ENCODE measurements around the gene PCDHAC2.

Gene PCDHAC2, protein sequence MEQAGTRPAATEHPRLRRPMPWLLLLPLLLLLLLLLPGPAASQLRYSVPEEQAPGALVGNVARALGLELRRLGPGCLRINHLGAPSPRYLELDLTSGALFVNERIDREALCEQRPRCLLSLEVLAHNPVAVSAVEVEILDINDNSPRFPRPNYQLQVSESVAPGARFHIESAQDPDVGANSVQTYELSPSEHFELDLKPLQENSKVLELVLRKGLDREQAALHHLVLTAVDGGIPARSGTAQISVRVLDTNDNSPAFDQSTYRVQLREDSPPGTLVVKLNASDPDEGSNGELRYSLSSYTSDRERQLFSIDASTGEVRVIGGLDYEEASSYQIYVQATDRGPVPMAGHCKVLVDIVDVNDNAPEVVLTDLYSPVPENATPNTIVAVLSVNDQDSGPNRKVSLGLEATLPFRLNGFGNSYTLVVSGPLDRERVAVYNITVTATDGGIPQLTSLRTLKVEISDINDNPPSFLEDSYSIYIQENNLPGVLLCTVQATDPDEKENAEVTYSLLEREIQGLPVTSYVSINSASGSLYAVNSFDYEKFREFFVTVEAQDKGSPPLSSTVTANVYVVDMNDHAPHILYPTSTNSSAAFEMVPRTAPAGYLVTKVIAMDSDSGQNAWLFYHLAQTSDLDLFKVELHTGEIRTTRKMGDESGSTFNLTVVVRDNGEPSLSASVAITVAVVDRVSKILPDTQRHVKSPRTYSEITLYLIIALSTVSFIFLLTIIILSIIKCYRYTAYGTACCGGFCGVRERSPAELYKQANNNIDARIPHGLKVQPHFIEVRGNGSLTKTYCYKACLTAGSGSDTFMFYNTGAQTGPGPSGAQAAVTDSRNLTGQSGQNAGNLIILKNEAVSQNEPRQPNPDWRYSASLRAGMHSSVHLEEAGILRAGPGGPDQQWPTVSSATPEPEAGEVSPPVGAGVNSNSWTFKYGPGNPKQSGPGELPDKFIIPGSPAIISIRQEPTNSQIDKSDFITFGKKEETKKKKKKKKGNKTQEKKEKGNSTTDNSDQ

DNA sequence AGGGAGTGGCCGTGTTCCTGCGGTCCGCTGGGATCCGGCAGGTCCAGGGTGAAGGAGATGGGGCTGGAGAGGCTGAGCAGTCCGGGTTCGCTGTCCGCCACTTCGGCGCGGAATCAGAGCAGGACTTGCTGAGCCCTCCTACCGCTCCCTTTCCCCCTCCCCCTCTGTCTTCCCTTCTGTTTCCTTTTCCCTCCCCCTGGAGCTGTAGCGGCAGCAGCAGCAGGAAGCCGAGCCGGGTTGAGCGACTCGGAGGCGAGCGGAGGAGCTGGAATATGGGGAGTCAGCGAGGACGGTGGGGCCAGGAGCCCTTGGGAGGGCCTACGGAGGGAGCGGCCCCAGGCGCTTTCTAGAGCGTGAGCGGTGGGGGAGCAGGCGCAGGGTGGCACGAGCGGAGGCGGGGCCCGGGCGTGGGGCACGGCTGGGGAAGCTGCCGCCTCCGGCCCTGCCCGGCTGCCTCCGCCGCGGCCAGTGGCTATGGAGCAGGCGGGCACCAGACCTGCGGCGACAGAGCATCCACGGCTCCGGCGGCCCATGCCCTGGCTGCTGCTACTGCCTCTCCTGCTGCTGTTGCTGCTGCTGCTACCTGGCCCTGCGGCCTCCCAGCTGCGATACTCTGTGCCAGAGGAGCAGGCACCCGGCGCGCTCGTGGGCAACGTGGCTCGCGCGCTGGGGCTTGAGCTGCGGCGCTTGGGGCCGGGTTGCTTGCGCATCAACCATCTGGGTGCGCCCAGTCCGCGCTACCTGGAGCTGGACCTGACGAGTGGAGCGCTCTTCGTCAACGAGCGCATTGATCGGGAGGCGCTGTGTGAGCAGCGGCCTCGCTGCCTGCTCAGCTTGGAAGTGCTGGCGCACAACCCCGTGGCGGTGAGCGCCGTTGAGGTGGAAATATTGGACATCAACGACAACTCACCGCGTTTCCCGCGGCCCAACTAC lies at the start of gene PCDHAC2:
Gene PCDHAC2, plus strand, starts transcription at position 184 of the 933 bp plus-strand sequence. Its CDS starts 291 bp downstream, at position 475.
- CTCF ChIA-PET = interaction anchor here (0.6 to 3.4 kb wide), 9 partner anchors 16 to 84 kb away, joined by 3 to 27 read pairs (median 4); partner anchors contain the start of genes PCDHA13 and PCDHAC1

DNA sequence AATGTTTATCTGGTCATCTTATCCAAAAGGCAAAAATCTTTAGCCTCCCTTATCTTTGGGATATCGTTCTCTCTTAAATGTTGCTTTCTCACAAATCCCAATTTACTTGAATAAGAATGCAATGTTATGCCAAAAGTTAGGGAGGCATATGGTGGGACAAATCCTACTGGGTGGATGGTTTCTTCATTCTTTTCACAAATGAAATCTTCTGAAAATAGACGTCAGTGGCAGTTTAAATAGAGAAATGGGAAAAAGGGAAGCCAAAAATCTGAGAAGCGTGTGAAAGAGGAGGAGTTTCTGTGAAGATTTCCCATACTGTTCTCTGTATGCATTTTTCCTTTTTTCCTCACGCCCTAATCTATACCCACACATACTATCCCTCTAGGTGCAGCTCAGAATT lies 42.7 kb upstream of the PCDHAC2 start:
- no peak overlapping the region for H3K27ac ChIP-seq
- CTCF ChIA-PET = interaction anchor here (1.6 kb wide), 1 partner anchor 117 kb away, joined by 6 read pairs; no protein-coding TSS in a partner anchor
- DNase-seq (ENCODE audit: low spot score) = no peak
- POLR2A ChIA-PET (ENCODE audit: low non-redundant PET) = interaction anchor here (0.5 kb wide), 1 partner anchor 937 kb away, joined by 5 read pairs; no protein-coding TSS in a partner anchor
- TF ChIP-seq, protein P1, sequence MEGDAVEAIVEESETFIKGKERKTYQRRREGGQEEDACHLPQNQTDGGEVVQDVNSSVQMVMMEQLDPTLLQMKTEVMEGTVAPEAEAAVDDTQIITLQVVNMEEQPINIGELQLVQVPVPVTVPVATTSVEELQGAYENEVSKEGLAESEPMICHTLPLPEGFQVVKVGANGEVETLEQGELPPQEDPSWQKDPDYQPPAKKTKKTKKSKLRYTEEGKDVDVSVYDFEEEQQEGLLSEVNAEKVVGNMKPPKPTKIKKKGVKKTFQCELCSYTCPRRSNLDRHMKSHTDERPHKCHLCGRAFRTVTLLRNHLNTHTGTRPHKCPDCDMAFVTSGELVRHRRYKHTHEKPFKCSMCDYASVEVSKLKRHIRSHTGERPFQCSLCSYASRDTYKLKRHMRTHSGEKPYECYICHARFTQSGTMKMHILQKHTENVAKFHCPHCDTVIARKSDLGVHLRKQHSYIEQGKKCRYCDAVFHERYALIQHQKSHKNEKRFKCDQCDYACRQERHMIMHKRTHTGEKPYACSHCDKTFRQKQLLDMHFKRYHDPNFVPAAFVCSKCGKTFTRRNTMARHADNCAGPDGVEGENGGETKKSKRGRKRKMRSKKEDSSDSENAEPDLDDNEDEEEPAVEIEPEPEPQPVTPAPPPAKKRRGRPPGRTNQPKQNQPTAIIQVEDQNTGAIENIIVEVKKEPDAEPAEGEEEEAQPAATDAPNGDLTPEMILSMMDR (conservative IDR thresholded peaks at IDR 0.05; ENCODE audit: low read depth) = no peak

More for the DNA sequence above, at the start of gene PCDHAC2:
- TF ChIP-seq, protein P1 (conservative IDR thresholded peaks at IDR 0.05; ENCODE audit: low read depth) = no peak
- H3K27ac ChIP-seq = peak within 1 kb of the TSS; percentile 87
- DNase-seq (ENCODE audit: low spot score) = peak; percentile 62
- POLR2A ChIA-PET (ENCODE audit: low non-redundant PET) = interaction anchor here (0.5 to 1.3 kb wide), 4 partner anchors 20 to 74 kb away, joined by 3 to 13 read pairs (median 4); partner anchors contain the start of gene PCDHAC1

DNA sequence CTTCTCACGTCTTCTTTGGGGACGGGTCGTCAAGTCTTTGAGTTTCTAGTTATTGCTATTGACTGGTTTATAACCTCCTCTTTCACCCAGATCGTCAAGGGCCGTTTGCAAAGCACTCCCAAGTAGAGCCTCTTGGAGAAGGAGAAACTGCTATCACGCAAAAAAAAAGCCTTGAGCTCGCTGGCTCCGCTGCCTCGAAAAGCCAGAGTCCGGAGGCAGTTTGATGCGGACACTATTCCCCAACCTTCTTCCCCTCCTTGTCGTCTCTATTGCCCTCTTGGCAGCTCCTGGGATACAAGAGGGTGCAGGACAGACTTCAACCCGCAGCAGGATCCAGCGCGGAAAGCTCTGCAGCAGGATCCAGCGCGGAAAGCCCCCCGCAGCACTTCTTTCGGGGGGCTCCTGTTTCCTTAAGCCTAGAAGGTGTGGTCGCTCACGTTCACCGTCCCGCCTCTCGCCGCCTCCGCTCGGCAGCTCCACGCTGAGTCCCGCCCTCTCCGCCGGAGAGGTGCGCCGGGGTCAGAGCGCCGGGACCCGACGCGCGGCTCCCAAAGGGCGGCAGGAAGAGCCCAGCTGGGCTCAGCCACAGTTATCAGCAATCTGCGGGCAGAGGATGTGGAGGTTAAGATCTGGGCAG lies 40.4 kb upstream of the PCDHAC2 start, which contains the start of gene PCDHAC1:
Gene PCDHAC1, plus strand, starts transcription at position 494 of the 637 bp plus-strand sequence. CDS start 594 bp downstream, outside the sequence.
- H3K27ac ChIP-seq = peak within 1 kb of the TSS; percentile 59
- DNase-seq (ENCODE audit: low spot score) = peak; percentile 67
- TF ChIP-seq, protein P1 (conservative IDR thresholded peaks at IDR 0.05; ENCODE audit: low read depth) = no peak
- POLR2A ChIA-PET (ENCODE audit: low non-redundant PET) = interaction anchor here (1.0 to 2.0 kb wide), 2 partner anchors 41 to 115 kb away, joined by 7 to 13 read pairs; no protein-coding TSS in a partner anchor
- CTCF ChIA-PET = interaction anchor here (0.5 to 4.2 kb wide), 30 partner anchors 9 to 1074 kb away, joined by 3 to 85 read pairs (median 4); partner anchors contain the start of genes PCDHA13, PCDHA8 and PCDHAC2

DNA sequence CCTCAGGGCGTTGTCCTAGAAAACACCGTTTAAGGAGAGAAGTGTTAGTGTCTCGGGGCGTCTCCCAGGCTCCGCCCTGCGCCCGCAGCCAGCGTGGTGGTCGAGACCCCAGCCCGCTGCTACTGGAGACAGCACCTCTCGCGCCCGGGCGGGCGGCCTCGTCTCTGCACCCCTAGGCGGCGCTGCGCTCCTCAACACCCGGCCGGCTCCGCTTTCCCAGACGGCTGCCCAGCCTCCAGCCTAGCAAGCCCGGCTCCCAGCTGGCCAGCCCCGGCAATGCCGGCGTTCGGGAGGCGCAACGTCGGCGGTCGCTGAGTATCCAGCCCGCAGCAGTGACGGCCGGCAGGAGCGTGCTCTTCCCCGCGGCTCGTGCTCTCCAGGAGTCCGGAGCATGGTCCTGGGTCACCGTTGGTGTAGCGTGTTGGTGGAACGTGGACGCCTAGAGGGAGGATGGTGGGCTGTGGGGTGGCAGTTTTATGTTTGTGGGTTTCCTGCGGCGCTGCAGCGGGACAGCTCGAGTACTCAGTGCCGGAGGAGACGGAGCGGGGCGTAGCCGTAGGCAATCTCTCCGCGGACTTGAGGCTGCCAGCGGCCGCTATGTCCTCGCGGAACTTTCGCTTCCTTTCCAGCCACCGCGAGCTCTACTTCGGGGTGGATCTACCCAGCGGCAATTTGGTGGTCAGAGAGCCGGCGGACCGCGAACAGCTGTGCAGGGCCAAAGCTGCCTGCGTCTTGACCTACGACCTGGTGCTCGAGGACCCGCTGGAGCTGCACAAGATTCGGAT lies 39.6 kb upstream of the PCDHAC2 start:
- peak; percentile 92 for DNase-seq (ENCODE audit: low spot score)
- H3K27ac ChIP-seq = peak overlapping the region; percentile 59
- POLR2A ChIA-PET (ENCODE audit: low non-redundant PET) = interaction anchor here (1.0 to 2.0 kb wide), 3 partner anchors 40 to 114 kb away, joined by 5 to 13 read pairs (median 7); no protein-coding TSS in a partner anchor

More for the DNA sequence above, 39.6 kb upstream of the PCDHAC2 start:
- CTCF ChIA-PET = interaction anchor here (0.5 to 4.2 kb wide), 36 partner anchors 10 to 1075 kb away, joined by 3 to 85 read pairs (median 4); partner anchors contain the start of genes PCDHA11, PCDHA13, PCDHA8 and PCDHAC2
- TF ChIP-seq, protein P1 (conservative IDR thresholded peaks at IDR 0.05; ENCODE audit: low read depth) = peak; percentile 98

Measured in RWPE1 (cell line).